IMR-90 (cell line): ENCODE measurements around the gene DENND5A. TPM values are rescaled to one million over a fixed set of nuclear protein-coding genes. Genes with fewer than 3 reads are reported as not detected.
"Not testable (repeated sequence)": the region's sequence is repeated elsewhere in the genome, so short reads cannot be mapped to it uniquely, and the experiment has no call there.

ENCODE experiments used
- ATAC-seq: fragments of 200-7000 bp; cut with Tn5 transposase; 2 replicates; pipeline ENCODE4 v1.9.1; 2020; ENCODE audit warnings: low read depth, mild to moderate bottlenecking, moderate library complexity
- BruUV-seq: library from RNA; stranded (reverse); fragments of 400-500 nt; replicated peaks from 2 replicates; lab custom pipeline; 2021; lab: Mats Ljungman, UMichigan
- CTCF ChIA-PET: fragments of 300-600 bp; formaldehyde crosslinking; extraction: SDS; loops from one replicate; lab custom pipeline; 2021; ENCODE audit warnings: antibody characterized with exemption; lab: Yijun Ruan, JAX
- POLR2A ChIA-PET: fragments of 300-600 bp; sonication (Branson Sonifier 250); formaldehyde crosslinking; loops from one replicate; lab custom pipeline; 2022; ENCODE audit warnings: antibody characterized with exemption; ENCODE audit not compliant: unreplicated experiment; lab: Charles Lee
- DNase-seq: peaks from one replicate; pipeline ENCODE4 v3.0.0; 2013
- H2AFZ ChIP-seq: replicated peaks from 2 replicates; pipeline ENCODE3; 2013; ENCODE audit warnings: low read length, mild to moderate bottlenecking; ENCODE audit not compliant: poor library complexity
- H2AK5ac ChIP-seq: 2 replicates; pipeline ENCODE4 v1.6.1; 2013; ENCODE audit warnings: low read depth, low read length, inconsistent platforms
- H2AK9ac ChIP-seq: replicated peaks from 2 replicates; pipeline ENCODE3; 2013; ENCODE audit warnings: mild to moderate bottlenecking, low read depth, low read length, moderate library complexity; ENCODE audit not compliant: poor library complexity
- H2BK120ac ChIP-seq: 2 replicates; pipeline ENCODE4 v1.6.1; 2013; ENCODE audit warnings: low read depth, low read length, inconsistent platforms
- H2BK15ac ChIP-seq: 3 replicates; pipeline ENCODE4 v1.6.1; 2013; ENCODE audit warnings: low read depth, low read length, inconsistent platforms
- H2BK20ac ChIP-seq: 2 replicates; pipeline ENCODE4 v1.6.1; 2013; ENCODE audit warnings: low read depth, mild to moderate bottlenecking, inconsistent platforms, low read length, moderate library complexity
- H2BK5ac ChIP-seq: 2 replicates; pipeline ENCODE4 v1.6.1; 2013; ENCODE audit warnings: mild to moderate bottlenecking, low read depth, low read length, inconsistent platforms; ENCODE audit not compliant: poor library complexity, severe bottlenecking
- H3K14ac ChIP-seq: replicated peaks from 2 replicates; pipeline ENCODE4 v1.6.1; 2013; ENCODE audit warnings: low read depth, low read length, inconsistent platforms
- H3K18ac ChIP-seq: 2 replicates; pipeline ENCODE4 v1.6.1; 2013; ENCODE audit warnings: low read depth, low read length, control low read depth
- H3K23ac ChIP-seq: 2 replicates; pipeline ENCODE4 v1.6.1; 2013; ENCODE audit warnings: low read depth, low read length, inconsistent platforms
- H3K27ac ChIP-seq: 2 replicates; pipeline ENCODE4 v1.5.1; 2013; ENCODE audit warnings: mild to moderate bottlenecking, control low read depth, low read length; ENCODE audit not compliant: insufficient read depth
- H3K27me3 ChIP-seq: 2 replicates; pipeline ENCODE4 v1.6.1; 2013; ENCODE audit warnings: low read length; ENCODE audit not compliant: control insufficient read depth, insufficient read depth
- H3K36me3 ChIP-seq: 2 replicates; pipeline ENCODE4 v1.6.1; 2013; ENCODE audit warnings: low read length, mixed read lengths; ENCODE audit not compliant: control insufficient read depth, insufficient read depth
- H3K4ac ChIP-seq: 2 replicates; pipeline ENCODE4 v1.6.1; 2013; ENCODE audit warnings: low read depth, low read length, inconsistent platforms
- H3K4me1 ChIP-seq: 2 replicates; pipeline ENCODE4 v1.6.1; 2013; ENCODE audit warnings: low read length, mixed read lengths; ENCODE audit not compliant: control insufficient read depth, insufficient read depth
- H3K4me2 ChIP-seq: 2 replicates; pipeline ENCODE4 v1.6.1; 2013; ENCODE audit warnings: low read depth, mild to moderate bottlenecking, control low read depth, low read length, moderate library complexity
- H3K4me3 ChIP-seq: 2 replicates; pipeline ENCODE4 v1.5.1; 2013; ENCODE audit warnings: low read depth, mild to moderate bottlenecking, control low read depth, low read length, moderate library complexity; ENCODE audit not compliant: insufficient read depth
- H3K56ac ChIP-seq: 2 replicates; pipeline ENCODE4 v1.6.1; 2013; ENCODE audit warnings: low read length, inconsistent platforms; ENCODE audit not compliant: insufficient read depth; ENCODE audit errors: extremely low read depth
- H3K79me1 ChIP-seq, 2 experiments: 2 replicates each; pipeline ENCODE4 v1.6.1; 2013; ENCODE audit warnings: low read length in 2 of 2, inconsistent platforms in 1 of 2, low read depth in 1 of 2
- H3K9ac ChIP-seq: 2 replicates; pipeline ENCODE4 v1.6.1; 2013; ENCODE audit warnings: low read depth, low read length, control low read depth
- H3K9me1 ChIP-seq: 2 replicates; pipeline ENCODE4 v1.6.1; 2013; ENCODE audit warnings: low read length, inconsistent platforms; ENCODE audit not compliant: insufficient read depth
- H3K9me3 ChIP-seq: 2 replicates; pipeline ENCODE4 v1.6.1; 2013; ENCODE audit warnings: low read length; ENCODE audit not compliant: control insufficient read depth, insufficient read depth
- H4K20me1 ChIP-seq: 2 replicates; pipeline ENCODE4 v1.6.1; 2013; ENCODE audit warnings: low read length, inconsistent platforms; ENCODE audit not compliant: insufficient read depth
- H4K5ac ChIP-seq: 2 replicates; pipeline ENCODE4 v1.6.1; 2013; ENCODE audit warnings: mild to moderate bottlenecking, low read depth, low read length, control low read depth
- H4K8ac ChIP-seq, 2 experiments: 2 replicates each; pipeline ENCODE4 v1.6.1; 2013; ENCODE audit warnings: low read depth in 2 of 2, low read length in 2 of 2, control low read depth in 1 of 2, inconsistent platforms in 1 of 2
- H4K91ac ChIP-seq: 2 replicates; pipeline ENCODE4 v1.6.1; 2013; ENCODE audit warnings: low read depth, low read length, inconsistent platforms; ENCODE audit not compliant: insufficient read depth
- POLR2A ChIP-seq: IDR thresholded peaks from 2 replicates; pipeline ENCODE4 v1.6.1; 2012; ENCODE audit warnings: mild to moderate bottlenecking, low read depth, low read length
- RCOR1 ChIP-seq: IDR thresholded peaks from 2 replicates; pipeline ENCODE4 v1.6.1; 2012; ENCODE audit warnings: mild to moderate bottlenecking, low read length, improper control_type of control experiment; ENCODE audit not compliant: insufficient replicate concordance
- WGBS, 2 experiments: methylation state at CpG; one replicate each; pipeline versions ENCODE4 v1.1.5 to v1.1.7; 2013; ENCODE audit warnings: missing lambda C conversion rate in 2 of 2; ENCODE audit not compliant: insufficient read length in 1 of 2; ENCODE audit errors: extremely low coverage in 2 of 2; 5-methylcytosine and 5-hydroxymethylcytosine counted together
- dilution Hi-C: fragments of 300-500 bp; cut with HindIII; formaldehyde crosslinking; loops from one replicate; pipeline ENCODE4 v1.14.3; 2018; ENCODE audit warnings: low sequenced_read_pairs; ENCODE audit not compliant: unreplicated experiment
- in situ Hi-C: fragments of 300-500 bp; cut with MboI; formaldehyde crosslinking; loops from 3 replicates; pipeline ENCODE4 v1.14.3; 2019; ENCODE audit warnings: low sequenced_read_pairs, inconsistent platforms, mixed read lengths
- intact Hi-C: fragments of 100-400 bp; cut with micrococcal nuclease; formaldehyde crosslinking; loops from 2 replicates; pipeline ENCODE4 v1.10.0; 2022
- polyA plus RNA-seq, 3 experiments: library from polyadenylated mRNA; depleted of rRNA; stranded (reverse); fragments of >200 nt; gene quantifications; 2 replicates each; pipeline ENCODE4 v1.2.3, GENCODE V29; 2012; ENCODE audit warnings: low replicate concordance in 1 of 3
- total RNA-seq: library from RNA; depleted of rRNA; stranded (reverse); fragments of >200 nt; gene quantifications from 2 replicates; pipeline ENCODE4 v1.2.3, GENCODE V29; 2012

DENND5A gene
- total and polyA plus RNA-seq, 2 of the 4 experiments (the other 2 are of a cell fraction), result 179 to 192 TPM

DNA sequence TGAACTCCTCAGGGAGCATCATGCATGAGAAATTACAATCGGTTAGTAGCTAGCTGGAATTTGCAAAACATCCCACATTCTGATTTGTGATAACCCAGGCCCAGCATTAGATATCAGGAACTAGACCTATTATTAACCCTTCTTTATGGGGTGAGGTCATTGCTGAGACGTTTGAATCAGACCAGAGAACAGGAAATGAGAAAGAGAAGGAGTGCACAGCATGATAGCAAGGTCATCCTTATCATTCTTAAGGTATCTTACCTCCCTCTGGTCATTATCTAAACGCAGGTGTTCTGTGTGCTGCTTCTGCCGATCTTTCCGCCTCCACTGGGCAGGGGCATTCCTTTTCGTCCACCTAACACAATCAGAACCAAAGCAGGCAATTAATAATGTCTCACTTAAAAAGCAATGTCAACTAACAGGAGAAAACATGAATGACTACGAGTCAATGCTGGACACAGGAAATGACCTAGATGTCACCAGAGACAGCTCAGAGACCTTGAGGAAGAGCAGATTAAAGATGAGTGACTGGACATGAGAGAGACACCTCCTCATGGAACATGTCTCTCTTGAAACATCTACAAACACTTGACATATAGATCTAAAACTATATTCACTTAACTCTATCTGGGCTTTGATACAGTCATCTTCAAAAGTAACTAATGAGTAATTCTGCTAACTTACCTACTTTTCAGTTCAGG, 95.4 kb downstream of the DENND5A start (continued):
- TF ChIP-seq RCOR1 (no peak), POLR2A (no peak)

DNA sequence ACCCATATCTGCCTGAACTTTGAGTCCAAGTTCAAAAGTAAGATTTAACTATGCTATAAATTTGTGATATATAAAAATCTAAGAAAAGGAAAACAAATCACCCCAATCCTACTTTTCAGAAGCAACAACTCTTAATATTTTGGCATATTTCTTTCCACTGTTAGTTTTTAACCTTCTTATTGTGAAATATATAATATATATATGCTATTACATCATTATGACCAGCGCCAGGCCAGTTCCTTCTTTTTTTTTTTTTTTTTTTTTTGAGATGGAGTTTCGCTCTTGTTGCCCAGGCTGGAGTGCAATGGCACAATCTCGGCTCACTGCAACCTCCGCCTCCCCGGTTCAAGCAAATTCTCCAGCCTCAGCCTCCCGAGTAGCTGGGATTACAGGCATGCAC, 103.2 kb downstream of the DENND5A start:
- H3K14ac ChIP-seq, H4K8ac ChIP-seq, H3K9me1 ChIP-seq, H3K27ac ChIP-seq, dilution Hi-C loops, ATAC-seq, H3K4me1 ChIP-seq, POLR2A ChIA-PET, H3K9ac ChIP-seq, H2BK5ac ChIP-seq, H4K5ac ChIP-seq, H4K20me1 ChIP-seq, H3K56ac ChIP-seq, H2AFZ ChIP-seq, H2AK5ac ChIP-seq, H3K9me3 ChIP-seq, H2BK20ac ChIP-seq, H2BK15ac ChIP-seq, H3K4me2 ChIP-seq, H3K4ac ChIP-seq, H3K23ac ChIP-seq, DNase-seq, H2AK9ac ChIP-seq, H4K91ac ChIP-seq, BruUV-seq, H3K4me3 ChIP-seq, intact Hi-C loops, H2BK120ac ChIP-seq, H3K18ac ChIP-seq, CTCF ChIA-PET, in situ Hi-C loops, H3K27me3 ChIP-seq: not testable (repeated sequence)
- Histone ChIP-seq H3K36me3 (peaks cover 25% of the 10 kb centered on the region), H3K79me1 (peaks cover 14 to 34% of the 10 kb centered on the region in 2 experiments)
- no CpG with 5 or more reads among the region's 6 CpGs for WGBS, 2 experiments
